ENCODE data around the gene GRAMD4.
"Not testable (repeated sequence)": the region's sequence is repeated elsewhere in the genome, so short reads cannot be mapped to it uniquely, and the experiment has no call there.

Gene GRAMD4

GRCh38 chr22:46640293-46641055, 20.3 kb downstream of the GRAMD4 start:
- no peak overlapping the region for H3K27ac Mint-ChIP-seq

DNA sequence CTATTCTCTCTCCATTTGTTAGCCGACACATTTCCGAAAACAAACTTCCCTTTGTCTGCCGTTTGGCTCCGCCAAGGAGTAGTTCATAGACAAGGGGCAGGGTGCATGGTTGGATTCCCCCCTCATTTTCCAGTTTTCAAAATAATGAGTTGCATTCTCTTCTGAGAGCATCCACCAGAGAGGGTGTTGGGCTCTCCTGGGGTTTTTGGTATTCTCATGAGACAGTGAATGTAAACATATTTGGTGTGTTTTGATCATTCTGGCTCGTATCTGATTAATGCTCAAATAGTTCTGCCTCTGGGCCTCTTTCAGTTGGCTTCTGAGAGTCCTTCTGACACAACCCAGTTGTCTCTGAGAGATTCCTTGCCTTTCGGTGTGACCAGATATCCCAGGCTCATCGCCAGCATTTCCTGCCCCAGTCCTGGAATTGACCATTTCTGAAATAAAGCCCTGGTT, 21.7 kb downstream of the GRAMD4 start:
- no peaks in the 10 kb centered on the region for H3K27me3 Mint-ChIP-seq
- H3K9me3 Mint-ChIP-seq = no peaks in the 10 kb centered on the region
- no peak overlapping the region for H3K27ac Mint-ChIP-seq
- no peak overlapping the region for H3K4me3 Mint-ChIP-seq
- H3K36me3 Mint-ChIP-seq (ENCODE audit: low read depth) = peaks cover 3% of the 10 kb centered on the region
- DNase-seq = no peak
- peaks cover 2% of the 10 kb centered on the region for H3K4me1 Mint-ChIP-seq (ENCODE audit: low read depth)

More at GRCh38 chr22:46640293-46641055, 20.3 kb downstream of the GRAMD4 start:
- Mint-ChIP-seq H3K27me3 (no peaks in the 10 kb centered on the region), H3K9me3 (no peaks in the 10 kb centered on the region), H3K4me1 (ENCODE audit: low read depth) (peaks cover 2% of the 10 kb centered on the region), H3K4me3 (no peak overlapping the region), H3K36me3 (ENCODE audit: low read depth) (peaks cover 3% of the 10 kb centered on the region)
- no peak for DNase-seq

GRCh38 chr22:46642840-46643480, 22.8 kb downstream of the GRAMD4 start:
- not testable (repeated sequence) for H3K9me3 Mint-ChIP-seq; H3K4me1 Mint-ChIP-seq (ENCODE audit: low read depth); H3K27me3 Mint-ChIP-seq; H3K4me3 Mint-ChIP-seq; H3K36me3 Mint-ChIP-seq (ENCODE audit: low read depth); DNase-seq; H3K27ac Mint-ChIP-seq

GRCh38 chr22:46646531-46647215, 26.5 kb downstream of the GRAMD4 start:
- Mint-ChIP-seq H3K4me1 (ENCODE audit: low read depth) (peaks cover 3% of the 10 kb centered on the region), H3K27ac (no peak overlapping the region)

GRCh38 chr22:46648225-46648820, 28.1 kb downstream of the GRAMD4 start:
- not testable (repeated sequence) for DNase-seq; H3K9me3 Mint-ChIP-seq; H3K4me3 Mint-ChIP-seq; H3K36me3 Mint-ChIP-seq (ENCODE audit: low read depth); H3K27ac Mint-ChIP-seq; H3K27me3 Mint-ChIP-seq
- peaks cover 19% of the 10 kb centered on the region for H3K4me1 Mint-ChIP-seq (ENCODE audit: low read depth)

More at GRCh38 chr22:46646531-46647215, 26.5 kb downstream of the GRAMD4 start:
- Mint-ChIP-seq H3K36me3 (ENCODE audit: low read depth) (peaks cover 3% of the 10 kb centered on the region), H3K4me3 (no peak overlapping the region), H3K27me3 (no peaks in the 10 kb centered on the region), H3K9me3 (no peaks in the 10 kb centered on the region)
- no peak for DNase-seq

DNA sequence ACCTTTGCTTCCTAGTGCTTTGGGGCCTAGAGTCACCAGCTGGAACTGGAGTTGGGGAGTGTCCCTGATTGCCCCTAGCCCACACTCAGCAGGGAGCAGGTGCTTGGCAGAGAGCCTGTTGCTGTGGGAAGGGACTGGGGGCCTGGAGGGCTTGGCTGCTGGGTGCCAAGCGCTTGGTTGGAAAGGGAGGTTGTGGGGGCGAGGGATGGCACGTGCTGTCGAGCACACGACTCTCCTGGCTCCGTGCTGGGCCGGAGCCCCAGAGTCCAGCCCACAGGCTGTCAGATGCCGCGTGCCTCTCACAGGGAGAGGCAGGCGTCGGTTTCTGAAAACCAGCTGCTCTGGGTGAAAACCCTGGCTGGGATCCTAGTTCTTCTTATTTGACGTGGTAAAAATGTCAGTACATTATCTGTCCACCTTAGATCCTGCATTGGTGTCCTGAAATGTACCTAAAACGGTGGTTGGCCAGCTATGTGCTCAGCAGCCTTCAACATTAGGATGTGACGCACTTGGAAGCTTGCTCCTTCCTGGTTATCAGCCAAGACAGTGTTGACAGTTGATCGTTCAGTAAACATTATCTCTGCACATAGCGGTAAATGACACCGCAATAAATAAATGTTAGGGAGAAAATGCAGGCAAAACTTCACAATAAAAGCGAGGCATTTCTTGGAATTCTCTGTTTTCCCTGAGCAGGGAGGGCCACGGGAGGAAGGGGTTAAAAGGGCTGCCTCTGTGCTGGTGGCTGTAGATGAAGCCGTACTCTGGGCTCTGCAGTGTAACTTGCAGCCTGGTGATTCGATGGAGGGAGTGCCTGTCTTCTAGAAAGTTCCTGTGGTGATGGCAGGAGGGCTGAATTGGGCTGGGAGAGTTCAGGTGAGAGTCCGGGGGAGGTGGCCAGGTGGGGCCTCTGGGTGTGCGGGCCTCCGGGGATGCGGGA, 29.2 kb downstream of the GRAMD4 start:
- DNase-seq = no peak
- Mint-ChIP-seq H3K4me1 (ENCODE audit: low read depth) (peaks cover 28% of the 10 kb centered on the region), H3K4me3 (no peak overlapping the region), H3K36me3 (ENCODE audit: low read depth) (no peaks in the 10 kb centered on the region), H3K27me3 (no peaks in the 10 kb centered on the region), H3K27ac (no peak overlapping the region), H3K9me3 (no peaks in the 10 kb centered on the region)

- Mint-ChIP-seq H3K9me3 (no peaks in the 10 kb centered on the region), H3K36me3 (ENCODE audit: low read depth) (no peaks in the 10 kb centered on the region), H3K4me3 (no peak overlapping the region), H3K4me1 (ENCODE audit: low read depth) (peaks cover 32% of the 10 kb centered on the region), H3K27ac (no peak overlapping the region), H3K27me3 (no peaks in the 10 kb centered on the region)
- no peak for DNase-seq
Observed at GRCh38 chr22:46650078-46650810, 30.1 kb downstream of the GRAMD4 start.

DNA sequence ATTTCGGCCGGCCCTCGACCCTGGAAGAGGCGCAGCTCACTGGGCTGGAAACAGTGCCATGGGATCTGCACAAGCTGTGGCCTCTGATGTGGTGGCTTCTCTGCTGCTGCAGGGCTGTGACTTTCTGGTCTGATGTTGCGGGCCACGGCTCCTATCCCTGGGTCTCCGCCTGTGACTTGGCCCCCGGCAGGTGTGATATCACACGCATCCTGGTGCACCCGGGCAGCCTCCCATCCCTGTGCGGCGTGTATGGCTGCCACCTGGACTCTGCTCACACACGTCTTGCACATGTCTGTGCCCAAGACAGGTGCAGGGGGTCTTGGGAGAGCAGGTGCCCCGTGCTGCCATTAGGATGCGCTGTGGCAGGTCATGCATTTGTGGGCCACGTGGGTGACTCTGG, 31.1 kb downstream of the GRAMD4 start:
- no peaks in the 10 kb centered on the region for H3K27me3 Mint-ChIP-seq
- H3K4me1 Mint-ChIP-seq (ENCODE audit: low read depth) = peaks cover 32% of the 10 kb centered on the region
- H3K4me3 Mint-ChIP-seq = no peak overlapping the region
- H3K36me3 Mint-ChIP-seq (ENCODE audit: low read depth) = no peaks in the 10 kb centered on the region
- no peak overlapping the region for H3K27ac Mint-ChIP-seq
- DNase-seq = no peak
- H3K9me3 Mint-ChIP-seq = no peaks in the 10 kb centered on the region

DNA sequence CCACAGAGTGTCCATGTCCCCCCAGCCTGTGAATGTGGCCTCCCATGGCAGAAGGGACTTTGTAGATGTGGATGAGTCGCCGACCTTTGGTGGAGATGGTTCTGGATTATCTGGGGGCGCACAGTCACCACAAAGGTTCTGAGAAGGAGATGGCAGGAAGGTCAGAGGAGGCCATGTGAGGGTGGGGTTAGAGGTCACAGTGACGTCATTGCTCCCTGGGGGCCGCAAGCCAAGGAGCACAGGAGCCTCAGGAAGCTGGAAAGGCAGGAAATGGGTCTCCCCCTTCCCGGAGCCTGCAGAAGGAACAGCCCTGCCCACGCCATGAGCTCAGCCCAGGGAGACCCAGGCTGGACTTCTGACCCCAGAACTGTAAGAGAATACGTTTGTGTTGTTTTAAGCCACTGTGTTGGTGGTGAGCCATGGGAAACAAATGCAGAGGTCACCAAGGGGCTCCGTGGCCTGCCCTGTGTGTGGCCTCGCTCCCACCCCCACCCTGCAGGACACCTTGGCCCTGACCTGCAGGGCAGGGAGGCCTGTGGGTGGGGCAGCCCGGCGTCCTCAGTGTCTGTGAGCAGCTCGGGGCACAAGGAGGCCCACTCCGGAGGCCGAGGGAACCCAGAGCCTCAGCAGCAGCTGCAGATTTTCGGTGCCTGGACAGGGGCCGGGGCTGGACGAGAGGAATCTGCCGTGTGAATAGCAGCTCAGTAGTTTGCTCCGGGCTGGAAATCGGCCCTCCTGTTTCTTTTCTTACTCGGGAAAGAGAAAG, 32.1 kb downstream of the GRAMD4 start:
- Mint-ChIP-seq H3K36me3 (ENCODE audit: low read depth) (no peaks in the 10 kb centered on the region), H3K27ac (peak overlapping the region; percentile 80), H3K4me1 (ENCODE audit: low read depth) (peaks cover 32% of the 10 kb centered on the region), H3K27me3 (no peaks in the 10 kb centered on the region), H3K4me3 (no peak overlapping the region), H3K9me3 (no peaks in the 10 kb centered on the region)
- DNase-seq = no peak

DNA sequence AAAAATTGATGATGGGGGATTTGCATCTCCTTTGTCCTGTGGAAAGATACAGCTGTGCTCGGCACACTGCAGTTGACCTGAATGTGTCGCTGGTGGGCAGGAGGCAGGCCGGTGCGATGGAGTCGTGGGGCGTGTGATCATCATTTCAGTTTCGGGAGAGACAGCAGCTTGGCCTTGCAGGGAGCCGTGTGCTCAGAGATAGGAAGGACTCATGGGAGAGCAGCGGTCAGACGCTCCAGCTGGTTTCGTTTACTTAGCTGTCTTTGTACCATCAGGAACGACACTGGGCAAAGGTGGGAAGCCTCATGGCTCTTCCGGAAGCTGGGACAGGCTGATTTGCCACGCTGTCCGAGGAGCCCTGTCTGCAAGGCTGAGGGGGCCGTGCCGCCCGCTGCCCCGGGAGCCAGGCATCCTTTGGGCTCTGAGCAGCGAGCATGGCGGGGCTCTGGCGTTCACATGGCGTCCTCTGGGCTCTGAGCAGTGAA, 32.7 kb downstream of the GRAMD4 start:
- Mint-ChIP-seq H3K9me3 (no peaks in the 10 kb centered on the region), H3K27ac (peak overlapping the region; percentile 70), H3K36me3 (ENCODE audit: low read depth) (no peaks in the 10 kb centered on the region), H3K4me1 (ENCODE audit: low read depth) (peaks cover 32% of the 10 kb centered on the region), H3K4me3 (no peak overlapping the region), H3K27me3 (no peaks in the 10 kb centered on the region)
- no peak for DNase-seq

GRCh38 chr22:46653596-46653995, 33.4 kb downstream of the GRAMD4 start:
- Mint-ChIP-seq H3K4me1 (ENCODE audit: low read depth) (peaks cover 32% of the 10 kb centered on the region), H3K9me3 (no peaks in the 10 kb centered on the region), H3K4me3 (peak overlapping the region; percentile 10), H3K27me3 (no peaks in the 10 kb centered on the region), H3K36me3 (ENCODE audit: low read depth) (no peaks in the 10 kb centered on the region), H3K27ac (peak overlapping the region; percentile 71)
- peak; percentile 51 for DNase-seq

DNA sequence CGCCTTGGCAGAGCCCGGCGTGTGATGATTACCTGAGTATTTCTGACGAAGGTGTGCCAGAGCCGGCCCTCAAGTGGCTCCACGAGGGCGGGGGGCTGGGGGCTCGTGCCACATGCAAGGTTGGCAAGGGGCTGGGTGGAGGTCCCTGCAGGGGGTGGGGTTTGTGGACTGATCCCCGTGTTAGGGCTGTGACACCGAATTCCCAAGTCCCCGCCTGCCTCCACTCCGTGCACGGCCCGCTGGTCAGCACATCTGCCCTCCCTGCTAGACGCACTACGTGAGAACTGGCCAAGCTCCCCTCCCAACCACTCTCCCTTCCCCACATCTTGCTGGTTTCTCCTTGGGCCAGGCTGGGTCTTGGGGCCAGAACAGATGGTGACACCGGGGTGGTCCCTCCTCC, 34.2 kb downstream of the GRAMD4 start:
- no peaks in the 10 kb centered on the region for H3K36me3 Mint-ChIP-seq (ENCODE audit: low read depth)
- peak overlapping the region; percentile 56 for H3K27ac Mint-ChIP-seq
- H3K4me1 Mint-ChIP-seq (ENCODE audit: low read depth) = peaks cover 32% of the 10 kb centered on the region
- H3K9me3 Mint-ChIP-seq = no peaks in the 10 kb centered on the region
- DNase-seq = no peak
- H3K27me3 Mint-ChIP-seq = no peaks in the 10 kb centered on the region
- H3K4me3 Mint-ChIP-seq = no peak overlapping the region
